Neural cell (in vitro differentiated cells): ENCODE results near the gene DBH. TPM values are rescaled to one million over a fixed set of nuclear protein-coding genes. Genes with fewer than 3 reads are reported as not detected.

Source experiments
- H2AFZ ChIP-seq: fragments of 200-600, 300-800 bp; sonication (generic), shearing (Covaris generic); 2 replicates; pipeline ENCODE4 v1.6.0; 2014; ENCODE audit warnings: low read depth, mild to moderate bottlenecking, antibody characterized with exemption, low read length, moderate library complexity
- H3F3A ChIP-seq: fragments of 200-600 bp; shearing (Covaris generic); 2 replicates; pipeline ENCODE4 v1.6.1; 2016; ENCODE audit warnings: mild to moderate bottlenecking, moderate library complexity, mixed read lengths, antibody characterized with exemption, low read length; ENCODE audit not compliant: insufficient read depth, poor library complexity, severe bottlenecking
- H3K27ac ChIP-seq: fragments of 200-600, 300-800 bp; sonication (generic), shearing (Covaris generic); 2 replicates; pipeline ENCODE4 v1.5.1; 2014; ENCODE audit warnings: mild to moderate bottlenecking, low read length, moderate library complexity
- H3K27me3 ChIP-seq: fragments of 300-800, 200-600 bp; sonication (generic), shearing (Covaris generic); 2 replicates; pipeline ENCODE4 v1.6.0; 2014; ENCODE audit warnings: mild to moderate bottlenecking, low read depth, low read length, moderate library complexity; ENCODE audit not compliant: insufficient read depth
- H3K36me3 ChIP-seq: fragments of 300-800, 200-600 bp; sonication (generic), shearing (Covaris generic); 2 replicates; pipeline ENCODE4 v1.5.1; 2014; ENCODE audit warnings: mild to moderate bottlenecking, antibody characterized with exemption, low read length, moderate library complexity; ENCODE audit not compliant: insufficient read depth
- H3K4me2 ChIP-seq: fragments of 300-800, 200-600 bp; sonication (generic), shearing (Covaris generic); 2 replicates; pipeline ENCODE4 v1.6.0; 2014; ENCODE audit warnings: mild to moderate bottlenecking, low read length
- H3K4me3 ChIP-seq: fragments of 300-800, 200-600 bp; sonication (generic), shearing (Covaris generic); 2 replicates; pipeline ENCODE4 v1.5.1; 2014; ENCODE audit warnings: mild to moderate bottlenecking, low read length, moderate library complexity
- H3K79me2 ChIP-seq: fragments of 200-600 bp; shearing (Covaris generic); replicated peaks from 2 replicates; pipeline ENCODE4 v1.6.0; 2014; ENCODE audit warnings: mild to moderate bottlenecking, low read length, moderate library complexity; ENCODE audit not compliant: insufficient read depth
- H3K9ac ChIP-seq: fragments of 300-800, 200-600 bp; sonication (generic), shearing (Covaris generic); 2 replicates; pipeline ENCODE4 v1.6.1; 2016; ENCODE audit warnings: mild to moderate bottlenecking, low read length, mixed read lengths
- H3K9me2 ChIP-seq: fragments of 200-600 bp; shearing (Covaris generic); 2 replicates; pipeline ENCODE4 v1.6.1; 2016; ENCODE audit warnings: mild to moderate bottlenecking, low read length, mixed read lengths; ENCODE audit not compliant: insufficient read depth
- H3K9me3 ChIP-seq: fragments of 200-600, 300-800 bp; sonication (generic), shearing (Covaris generic); 2 replicates; pipeline ENCODE4 v1.6.1; 2016; ENCODE audit warnings: mild to moderate bottlenecking, mixed run types, low read length, moderate library complexity, mixed read lengths
- H4K20me1 ChIP-seq: fragments of 200-600 bp; shearing (Covaris generic); 2 replicates; pipeline ENCODE4 v1.6.1; 2016; ENCODE audit warnings: mild to moderate bottlenecking, mixed run types; ENCODE audit not compliant: insufficient read depth
- CTCF ChIP-seq: fragments of 450-650 bp; IDR thresholded peaks from 2 replicates; pipeline ENCODE4 v1.5.1; 2014; ENCODE audit warnings: antibody characterized with exemption, mild to moderate bottlenecking, moderate library complexity; ENCODE audit not compliant: poor library complexity, severe bottlenecking
- EP300 ChIP-seq: fragments of 450-650 bp; conservative IDR thresholded peaks from 2 replicates; pipeline ENCODE4 v1.6.1; 2014; ENCODE audit warnings: antibody characterized with exemption, mild to moderate bottlenecking, moderate library complexity; ENCODE audit not compliant: poor library complexity, severe bottlenecking
- EZH2 ChIP-seq: fragments of 200-600, 300-800 bp; shearing (Covaris generic), sonication (generic); IDR thresholded peaks from 2 replicates; pipeline ENCODE4 v1.6.1; 2014; ENCODE audit warnings: antibody characterized with exemption, low read length, borderline replicate concordance, mild to moderate bottlenecking; ENCODE audit not compliant: insufficient read depth, poor library complexity, severe bottlenecking
- MXI1 ChIP-seq: fragments of 450-650 bp; conservative IDR thresholded peaks from 2 replicates; pipeline ENCODE4 v1.6.1; 2014; ENCODE audit warnings: antibody characterized with exemption, mild to moderate bottlenecking; ENCODE audit not compliant: poor library complexity, severe bottlenecking
- POLR2AphosphoS5 ChIP-seq: IDR thresholded peaks from 2 replicates; pipeline ENCODE4 v1.6.1; 2012
- RAD21 ChIP-seq: fragments of 450-650 bp; conservative IDR thresholded peaks from 2 replicates; pipeline ENCODE4 v1.6.1; 2014; ENCODE audit warnings: antibody characterized with exemption, mild to moderate bottlenecking, moderate library complexity
- REST ChIP-seq: IDR thresholded peaks from 2 replicates; pipeline ENCODE4 v1.6.1; 2012; ENCODE audit warnings: borderline replicate concordance
- SMC3 ChIP-seq: fragments of 450-650 bp; conservative IDR thresholded peaks from 2 replicates; pipeline ENCODE4 v1.6.1; 2014; ENCODE audit warnings: antibody characterized with exemption, mild to moderate bottlenecking, moderate library complexity; ENCODE audit not compliant: poor library complexity
- TAF1 ChIP-seq: IDR thresholded peaks from 2 replicates; pipeline ENCODE4 v1.6.1; 2012; ENCODE audit warnings: low read depth
- polyA plus RNA-seq: library from polyadenylated mRNA; depleted of rRNA; stranded (reverse); fragments of >200 nt; gene quantifications from 2 replicates; pipeline ENCODE4 v1.2.3, GENCODE V29; 2014

Gene DBH
- polyA plus RNA-seq, 1 donor from 2014 or later = not detected

GRCh38 chr9:133664173-133665050 lies 28.2 kb downstream of the DBH start:
- Histone ChIP-seq H2AFZ (no peak overlapping the region), H3K9me3 (no peaks in the 10 kb centered on the region), H3K79me2 (no peaks in the 10 kb centered on the region), H3K9me2 (no peaks in the 10 kb centered on the region), H3K27me3 (no peaks in the 10 kb centered on the region), H3F3A (no peaks in the 10 kb centered on the region), H3K4me3 (no peak overlapping the region), H3K27ac (no peak overlapping the region), H3K36me3 (no peaks in the 10 kb centered on the region), H3K9ac (no peak overlapping the region), H4K20me1 (no peaks in the 10 kb centered on the region), H3K4me2 (no peak overlapping the region)
- TF ChIP-seq POLR2AphosphoS5 (no peak), REST (no peak), RAD21 (no peak), TAF1 (no peak), CTCF (no peak), MXI1 (no peak), SMC3 (no peak), EP300 (no peak), EZH2 (no peak)

GRCh38 chr9:133665096-133665495 lies 28.9 kb downstream of the DBH start:
- Histone ChIP-seq H4K20me1 (no peaks in the 10 kb centered on the region), H3K9ac (no peak overlapping the region), H3K9me3 (no peaks in the 10 kb centered on the region), H2AFZ (no peak overlapping the region), H3K9me2 (no peaks in the 10 kb centered on the region), H3K27ac (no peak overlapping the region), H3F3A (no peaks in the 10 kb centered on the region), H3K27me3 (no peaks in the 10 kb centered on the region), H3K4me2 (no peak overlapping the region), H3K36me3 (no peaks in the 10 kb centered on the region), H3K4me3 (no peak overlapping the region), H3K79me2 (no peaks in the 10 kb centered on the region)
- TF ChIP-seq RAD21 (no peak), EZH2 (no peak), TAF1 (no peak), POLR2AphosphoS5 (no peak), MXI1 (no peak), CTCF (no peak), SMC3 (no peak), REST (no peak), EP300 (no peak)
